Measurements from ENCODE around the gene TCF4.
A peak's percentile ranks its signal among the peaks of the same experiment; 100 is the strongest.

The TCF4 gene

DNA sequence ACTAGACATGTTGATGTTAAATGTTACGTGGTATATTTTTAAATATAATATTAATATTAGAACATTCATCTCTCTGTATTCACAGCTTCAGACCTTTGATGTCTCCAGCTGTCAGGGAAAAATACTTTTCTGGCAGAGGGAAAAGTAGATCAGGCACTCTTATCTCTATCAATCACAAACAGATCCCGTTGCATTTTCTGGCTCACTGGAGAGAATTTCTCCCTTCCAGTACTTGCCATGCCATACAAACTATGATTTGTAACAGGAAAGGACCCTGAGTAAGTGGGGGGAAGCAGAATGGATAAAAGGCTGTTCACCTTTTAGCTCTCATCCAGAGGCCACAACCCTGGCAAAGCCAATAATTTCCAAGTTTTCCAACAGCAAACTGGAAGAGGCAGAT lies 158.0 kb downstream of the TCF4 start:
- no peak for DNase-seq

DNA sequence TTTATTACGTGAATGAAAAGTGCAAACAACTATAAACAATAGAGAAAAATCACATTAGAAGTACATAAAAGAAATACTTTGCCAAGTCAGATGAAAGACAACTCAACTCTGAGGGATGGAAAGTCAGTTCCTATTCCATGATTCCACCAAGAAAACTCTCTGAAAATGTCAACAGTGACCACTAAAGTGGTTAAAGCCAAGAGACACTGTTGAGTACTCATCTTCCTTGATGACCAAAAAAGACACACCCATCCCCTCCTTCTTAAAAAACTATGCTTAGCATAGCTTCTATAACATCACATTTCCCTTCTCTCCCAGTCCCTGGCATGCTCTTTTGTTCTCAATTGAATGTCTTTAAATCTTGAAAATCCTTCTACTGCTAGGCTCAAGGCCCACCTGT lies 160.0 kb downstream of the TCF4 start:
- DNase-seq: no peak

DNA sequence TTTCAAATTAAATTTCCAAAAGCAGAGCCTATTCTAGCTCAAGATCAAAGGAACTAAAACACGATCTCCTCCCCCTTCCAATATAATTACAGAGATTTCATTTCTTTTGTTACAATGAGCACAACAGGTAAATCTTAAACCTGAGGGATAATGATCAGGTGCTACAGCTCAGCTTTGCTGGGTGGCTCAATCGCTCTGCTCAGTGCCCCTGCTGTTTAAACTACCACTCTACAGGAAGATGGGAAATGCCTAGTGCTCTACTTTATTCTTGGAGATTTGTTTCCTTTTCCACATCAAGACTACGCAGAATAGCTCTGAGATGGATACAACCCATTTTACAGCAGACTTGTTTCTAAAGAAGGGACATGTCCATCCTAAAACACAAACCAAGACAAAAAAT lies 162.3 kb downstream of the TCF4 start:
- no peak for DNase-seq

DNA sequence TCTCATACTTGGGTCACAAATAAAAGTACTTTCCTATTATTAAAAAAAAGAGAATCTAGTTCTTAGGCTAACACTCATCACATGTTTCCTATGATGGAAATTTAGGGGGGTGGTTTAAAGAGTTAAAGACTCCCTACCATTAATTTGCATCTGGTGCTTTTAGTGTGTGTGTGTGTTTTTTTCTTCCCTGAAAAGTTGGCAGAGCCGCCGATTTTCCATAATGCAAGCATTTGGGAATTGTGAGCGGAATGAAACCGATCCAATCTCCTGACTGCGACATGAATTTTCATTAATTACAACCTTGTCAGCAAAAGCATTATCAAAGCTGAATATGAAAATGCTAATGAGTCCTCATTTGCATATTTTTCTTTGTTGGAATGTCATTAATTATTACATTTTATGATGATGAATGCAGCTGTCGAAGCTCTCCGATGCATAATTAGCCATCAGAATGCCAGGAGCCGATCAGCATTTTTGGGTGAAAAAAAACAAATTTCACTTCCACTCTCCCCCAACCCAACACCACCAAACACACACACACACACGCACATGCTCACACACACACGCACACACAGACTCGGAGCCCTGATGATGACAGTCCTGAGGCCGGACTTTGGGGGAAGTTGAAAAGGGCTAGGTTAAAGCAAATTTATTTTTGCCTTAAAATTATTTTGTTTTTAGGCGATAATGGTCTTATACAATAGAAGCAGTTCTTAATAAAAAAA lies 165.4 kb downstream of the TCF4 start:
- no peak for DNase-seq

DNA sequence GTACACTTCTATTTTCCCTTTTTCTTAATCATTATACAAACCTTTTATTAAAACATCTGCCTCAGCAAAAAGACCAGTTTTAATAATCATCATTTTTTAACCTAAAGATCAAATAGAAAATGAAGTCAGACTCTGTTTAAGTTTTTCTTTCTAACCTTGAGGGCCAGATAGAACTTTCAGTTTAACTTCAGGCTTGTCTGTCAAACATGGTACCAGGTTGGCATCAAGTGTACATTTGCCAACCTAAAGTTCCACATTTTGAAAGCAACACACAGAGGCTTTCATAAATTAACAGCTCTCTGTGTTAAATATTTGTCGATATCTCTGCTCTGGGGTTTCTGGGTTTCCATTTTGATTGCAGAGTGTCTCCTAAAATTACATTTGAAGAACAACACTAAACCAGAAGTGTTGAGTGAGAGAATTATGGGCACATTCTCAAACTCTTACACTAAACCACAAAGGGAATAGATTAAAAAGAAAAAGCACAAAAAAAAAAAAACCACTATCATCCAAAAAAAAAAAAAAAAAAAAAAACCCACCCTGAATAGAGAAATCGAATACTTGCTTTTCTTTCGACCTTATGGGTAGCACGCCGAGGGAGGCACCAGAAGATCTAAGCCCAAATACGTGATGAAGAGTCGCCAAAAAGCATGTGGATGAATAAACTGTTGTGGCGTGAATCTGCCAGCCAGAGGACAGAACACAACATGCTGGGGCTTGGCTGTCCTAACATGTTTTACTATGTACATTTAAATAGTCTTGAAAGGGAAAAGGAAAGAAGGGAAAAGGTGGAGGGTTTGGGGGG lies 166.2 kb downstream of the TCF4 start:
- no peak for DNase-seq

DNA sequence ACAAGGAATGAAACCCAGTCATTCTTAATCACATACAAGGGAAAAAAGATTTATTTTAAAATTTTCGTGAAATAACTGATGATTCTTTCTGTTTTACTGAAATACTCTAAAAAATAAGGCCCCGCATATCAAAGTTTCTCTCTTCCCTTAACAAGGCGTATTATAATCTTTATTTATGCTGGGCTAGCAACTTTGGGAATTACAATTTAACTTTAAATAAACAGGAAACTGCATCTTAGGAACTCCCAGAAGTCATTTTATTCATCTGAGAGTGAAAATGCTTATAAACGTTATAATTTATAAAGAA lies 166.7 kb downstream of the TCF4 start:
- no peak for DNase-seq

DNA sequence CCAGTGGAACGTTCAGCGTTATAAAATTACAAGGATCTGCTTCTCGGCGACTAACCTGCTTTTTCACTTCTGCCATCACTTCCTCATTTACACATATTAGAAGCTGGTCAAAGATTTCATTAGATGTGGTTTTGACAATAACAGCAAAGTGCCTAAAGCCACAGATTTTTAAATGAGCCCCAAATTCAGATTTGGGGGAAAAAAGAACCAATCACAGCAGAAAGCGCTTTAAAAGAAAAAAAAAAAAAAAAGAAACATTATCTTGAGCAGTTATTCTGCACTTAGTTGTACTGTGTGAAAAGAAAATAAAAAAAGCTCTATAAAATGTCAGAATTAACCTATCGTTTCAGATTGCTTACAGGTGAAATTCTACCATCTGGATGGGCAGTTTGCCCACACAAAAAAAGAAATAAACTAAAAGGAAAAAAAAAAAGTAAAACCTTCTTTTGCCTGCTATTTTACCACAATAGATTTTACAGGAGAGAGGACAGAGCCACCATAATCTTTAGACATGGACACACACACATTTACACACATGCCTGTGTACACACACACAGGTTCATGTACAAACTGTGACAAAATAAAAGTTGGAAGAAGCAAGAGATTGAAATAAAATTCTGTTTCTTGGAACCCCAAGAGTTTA lies 167.2 kb downstream of the TCF4 start:
- no peak for DNase-seq

DNA sequence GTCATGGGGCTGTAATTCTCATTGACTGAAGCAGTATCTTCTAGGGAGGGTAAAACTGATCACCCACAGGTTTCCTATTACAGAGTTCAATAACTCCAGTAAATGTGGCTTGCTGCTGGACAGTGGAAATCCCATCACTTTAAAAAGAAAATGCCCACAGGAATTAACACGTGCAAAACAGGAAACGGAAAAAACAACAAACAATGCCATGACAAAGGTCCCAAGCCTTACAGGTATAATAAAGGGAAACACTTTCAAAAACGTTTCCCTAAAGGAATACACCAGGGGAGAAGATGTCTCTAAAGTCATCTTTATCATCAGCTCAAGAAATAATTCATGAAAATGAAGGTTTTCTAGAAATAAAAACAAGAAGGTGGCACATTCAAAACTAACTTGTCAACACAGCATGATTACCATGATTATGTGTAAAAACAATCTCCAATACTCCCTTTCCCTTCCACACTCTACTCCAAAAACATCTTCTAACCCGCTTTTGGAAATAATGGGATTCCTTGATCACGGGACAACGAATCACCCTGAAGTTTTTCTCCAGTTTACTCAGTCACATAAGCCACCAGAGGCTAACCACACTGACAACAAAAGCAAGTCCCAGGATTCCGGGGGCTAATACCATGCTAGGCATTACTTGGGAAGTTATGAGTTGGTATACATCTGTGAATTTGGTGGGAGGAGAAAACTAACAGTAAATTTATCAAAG lies 167.9 kb downstream of the TCF4 start:
- DNase-seq: no peak

DNA sequence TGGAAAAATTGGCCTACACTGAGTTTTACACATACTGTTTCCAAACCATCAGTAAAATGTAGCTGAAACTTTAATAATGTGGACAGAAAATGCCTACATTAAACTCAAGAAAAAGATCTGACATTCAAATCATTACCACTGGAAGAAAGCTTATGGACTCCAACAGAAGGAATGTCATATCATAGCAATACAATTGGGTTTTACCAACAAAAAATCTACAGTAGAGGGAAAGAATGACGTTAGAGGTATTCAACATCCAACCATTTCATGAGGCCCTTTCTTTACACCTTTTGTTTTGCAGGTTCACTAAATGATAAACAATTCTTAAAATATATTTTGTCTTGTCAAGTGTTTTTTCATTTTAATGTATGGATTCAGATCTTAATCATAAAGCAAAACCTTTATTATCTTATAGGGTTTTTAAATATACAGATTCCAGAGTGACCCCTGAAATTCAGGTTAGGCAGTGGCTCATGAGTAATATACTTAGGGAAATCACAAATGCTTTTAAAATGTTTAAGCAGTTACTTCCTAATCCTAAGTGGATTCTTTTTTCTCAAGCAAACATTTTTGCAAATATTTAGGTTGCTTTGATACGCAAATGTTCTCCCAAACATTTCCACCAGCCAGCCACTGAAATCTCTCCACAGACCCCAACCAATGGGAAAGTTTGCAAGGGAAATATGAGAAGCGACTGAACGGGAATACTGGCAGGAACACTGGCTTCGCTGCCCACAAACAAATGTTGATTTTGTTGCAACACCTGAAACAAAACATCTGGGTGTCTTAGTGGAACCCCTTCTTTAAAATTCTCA lies 168.7 kb downstream of the TCF4 start:
- DNase-seq: no peak

DNA sequence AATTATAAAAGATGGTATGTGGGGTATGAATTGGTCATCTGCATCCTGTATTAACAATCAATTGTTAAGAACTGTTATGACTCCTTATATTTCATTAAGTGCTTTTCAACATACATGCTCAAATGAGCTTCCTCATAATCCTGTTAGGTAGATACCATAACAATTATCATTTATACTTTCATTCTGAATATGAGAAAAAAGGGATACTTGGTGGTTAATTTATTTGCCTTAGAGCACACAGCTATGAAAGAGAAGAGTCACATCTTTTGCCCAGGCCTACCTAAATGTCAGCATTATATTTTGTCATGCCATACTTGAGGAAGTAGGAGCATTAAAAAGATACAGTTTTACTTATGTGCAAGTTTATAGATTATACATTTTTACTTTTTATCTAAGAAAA lies 169.6 kb downstream of the TCF4 start:
- no peak for DNase-seq

DNA sequence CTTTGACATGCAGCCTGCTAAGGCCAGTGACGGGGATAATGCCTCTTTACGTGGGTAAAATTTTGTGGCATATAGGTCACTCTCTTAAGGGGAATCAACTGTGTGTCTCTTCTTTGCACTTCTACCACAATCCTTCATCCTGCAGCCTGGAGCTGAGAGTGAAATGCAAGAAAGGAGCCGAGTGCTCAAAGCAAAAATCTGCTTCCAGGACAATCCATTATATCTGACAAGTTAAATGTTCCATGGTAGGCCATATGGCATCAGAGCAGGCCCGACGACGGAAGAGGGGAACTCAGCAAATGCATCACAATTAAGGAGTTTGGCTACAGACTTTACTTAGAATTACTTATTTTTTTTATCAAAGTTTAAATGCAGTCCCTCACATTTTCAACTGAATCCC lies 171.2 kb downstream of the TCF4 start:
- DNase-seq: no peak

DNA sequence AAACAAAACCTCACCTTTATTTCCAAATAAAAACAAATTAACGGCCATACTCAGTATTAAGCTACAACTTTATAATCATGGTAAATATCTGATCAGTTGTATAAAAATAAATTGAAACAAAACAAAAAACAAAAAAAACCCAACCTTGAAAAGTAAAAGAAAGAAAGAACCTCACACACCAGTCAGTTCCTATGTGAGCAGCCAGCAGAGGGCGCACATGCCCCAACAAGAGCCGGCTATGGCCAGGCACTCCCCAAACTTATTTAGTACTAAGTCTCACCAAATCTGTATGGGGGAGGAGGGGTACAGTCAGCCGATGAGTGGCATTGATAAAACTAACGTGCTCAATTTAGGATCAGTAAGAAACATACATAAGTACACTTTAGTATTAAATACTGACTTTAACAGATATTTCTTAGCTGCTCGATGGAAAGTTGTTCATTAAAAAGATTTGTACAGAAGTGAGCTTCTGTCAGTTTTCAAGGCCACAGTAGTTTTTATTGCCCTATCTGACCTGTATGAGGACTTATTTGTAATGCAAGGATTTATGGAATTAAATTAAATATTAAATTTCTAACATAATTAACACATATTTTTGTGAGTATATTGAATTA lies 172.6 kb downstream of the TCF4 start:
- DNase-seq: peak; percentile 69

DNA sequence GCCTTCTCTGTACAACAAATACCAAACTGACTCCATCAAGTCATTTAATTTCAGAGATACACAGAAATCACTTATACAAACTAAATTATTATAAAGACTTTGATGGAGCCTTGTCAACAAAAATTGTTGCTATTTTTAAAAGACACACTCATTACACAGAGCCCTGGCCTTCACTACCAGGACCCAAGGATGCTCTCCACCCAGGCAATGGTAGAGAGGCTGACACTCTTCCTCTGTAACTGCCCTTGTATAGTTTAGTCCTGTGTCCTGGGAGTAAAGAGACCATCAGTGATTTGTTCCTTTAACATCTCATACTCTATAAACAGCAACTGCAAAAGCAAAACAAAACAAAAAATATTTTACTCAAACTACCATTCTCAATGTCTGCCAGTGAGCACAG lies 173.5 kb downstream of the TCF4 start:
- no peak for DNase-seq

DNA sequence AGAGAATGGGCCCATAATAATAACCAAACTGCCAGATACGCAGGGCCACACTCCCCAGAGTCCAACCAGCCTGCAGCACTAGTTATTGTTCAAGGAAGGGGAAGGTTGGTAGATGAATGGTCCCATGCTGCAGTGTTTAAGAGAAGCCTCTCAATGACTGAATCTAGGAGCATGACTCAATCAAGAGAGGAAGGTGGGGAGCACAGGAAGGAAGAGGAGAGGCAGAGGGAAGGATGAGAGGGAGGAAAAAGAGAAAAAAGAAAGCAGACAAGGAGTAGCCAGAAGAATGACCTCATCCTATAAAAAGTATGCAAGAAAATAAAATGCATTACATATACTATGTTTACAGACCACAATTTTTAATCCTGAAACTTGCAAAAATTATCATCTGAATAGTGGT lies 174.5 kb downstream of the TCF4 start:
- no peak for DNase-seq

DNA sequence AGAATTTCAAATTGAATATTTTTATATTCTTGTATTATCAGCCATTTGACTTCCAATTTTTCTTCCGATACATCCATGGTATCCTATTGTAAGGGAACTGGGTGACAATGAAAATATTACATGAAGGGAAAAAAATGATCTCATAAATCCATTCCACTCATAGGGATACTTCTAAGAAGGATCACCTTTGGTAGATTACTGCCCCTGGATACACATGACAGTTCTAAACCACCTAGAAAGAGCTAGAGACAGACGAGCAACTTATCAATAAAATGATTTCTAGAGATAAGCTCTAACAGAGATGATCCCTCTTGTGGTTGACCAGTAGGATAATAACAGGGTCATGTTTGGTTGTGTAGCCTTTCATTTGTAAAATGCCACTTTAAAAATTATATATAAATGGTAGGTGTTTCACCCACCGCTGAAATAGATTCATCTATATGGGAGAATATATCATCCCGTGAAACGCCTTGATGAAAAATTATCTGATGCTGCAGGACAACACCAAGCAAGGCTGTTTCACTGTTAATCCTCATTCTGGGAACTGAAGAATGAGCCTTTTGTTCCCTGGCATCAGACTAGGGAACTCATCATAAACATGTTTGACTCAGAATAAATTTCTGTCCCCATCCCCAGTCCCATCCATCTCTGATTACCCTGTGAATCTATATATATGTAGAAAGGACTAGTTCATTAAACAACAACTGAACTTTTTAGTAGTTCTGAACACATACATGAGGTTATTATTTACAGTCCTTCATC lies 180.0 kb downstream of the TCF4 start:
- DNase-seq: no peak

DNA sequence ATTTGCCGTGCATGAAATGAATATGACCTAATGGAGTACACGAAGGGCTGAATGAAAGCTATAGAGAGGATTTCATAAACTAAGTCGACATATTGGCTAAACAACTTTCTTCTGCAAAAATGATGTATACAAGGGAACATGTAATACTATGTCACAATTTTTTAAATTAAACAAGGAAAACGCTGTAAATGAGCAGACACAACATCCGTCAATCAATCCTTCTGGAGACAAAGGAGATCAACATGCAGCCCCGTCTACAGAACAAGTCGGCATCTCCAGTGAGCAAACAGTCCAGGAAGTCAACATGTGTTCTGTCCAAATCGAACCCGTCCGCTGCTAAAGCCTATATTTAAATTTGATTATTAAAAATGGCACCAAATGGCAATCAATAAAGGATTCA lies 180.8 kb downstream of the TCF4 start:
- DNase-seq: no peak

DNA sequence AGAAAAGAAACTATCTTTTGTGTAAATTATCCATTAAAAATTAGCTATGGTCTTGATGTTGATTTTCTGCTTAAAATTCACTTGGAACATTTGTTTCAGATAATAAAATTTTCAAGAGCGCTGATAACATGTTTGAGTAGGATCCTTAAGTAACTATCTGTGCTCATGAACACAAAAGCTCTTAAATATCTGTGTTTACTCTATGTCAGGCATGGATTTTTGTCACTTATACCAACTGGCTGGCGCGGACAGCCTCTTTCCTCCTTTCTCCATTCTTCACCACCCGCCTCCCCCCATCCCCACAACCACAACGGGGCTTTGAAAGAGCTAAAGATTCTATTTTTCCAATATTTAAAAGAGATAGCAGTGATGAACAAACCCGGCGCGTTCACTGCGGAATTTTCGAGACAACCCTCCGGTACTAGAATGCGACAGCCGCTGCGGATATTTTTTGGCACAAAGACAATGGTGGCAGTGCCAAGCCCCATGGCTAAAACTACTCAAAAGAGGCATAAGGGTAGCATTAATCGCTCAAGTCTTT lies 181.5 kb downstream of the TCF4 start:
- DNase-seq: no peak

DNA sequence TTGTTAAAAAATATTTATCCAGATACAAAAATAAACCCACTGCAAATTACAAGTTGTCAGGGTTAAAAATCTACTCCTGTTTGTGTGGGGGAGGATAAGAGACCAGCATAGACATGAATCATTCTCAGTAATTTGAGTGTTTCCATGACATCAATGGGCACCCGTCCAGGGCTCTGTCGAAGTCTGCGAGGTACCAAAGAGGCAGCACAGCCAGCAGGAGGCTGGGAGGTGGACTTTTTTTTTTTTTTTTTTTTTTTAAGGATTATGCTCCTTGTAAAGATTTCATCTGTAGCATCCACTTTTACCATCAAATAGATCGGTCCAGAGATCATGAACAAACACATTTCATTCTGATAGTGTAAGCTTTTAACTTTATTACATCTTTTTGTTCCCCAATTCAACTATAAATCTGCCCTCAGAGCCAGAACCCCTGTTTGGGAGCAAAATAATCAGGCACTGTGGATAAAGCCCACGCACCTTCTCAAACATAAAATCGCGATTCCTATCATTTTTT lies 182.0 kb downstream of the TCF4 start:
- no peak for DNase-seq

DNA sequence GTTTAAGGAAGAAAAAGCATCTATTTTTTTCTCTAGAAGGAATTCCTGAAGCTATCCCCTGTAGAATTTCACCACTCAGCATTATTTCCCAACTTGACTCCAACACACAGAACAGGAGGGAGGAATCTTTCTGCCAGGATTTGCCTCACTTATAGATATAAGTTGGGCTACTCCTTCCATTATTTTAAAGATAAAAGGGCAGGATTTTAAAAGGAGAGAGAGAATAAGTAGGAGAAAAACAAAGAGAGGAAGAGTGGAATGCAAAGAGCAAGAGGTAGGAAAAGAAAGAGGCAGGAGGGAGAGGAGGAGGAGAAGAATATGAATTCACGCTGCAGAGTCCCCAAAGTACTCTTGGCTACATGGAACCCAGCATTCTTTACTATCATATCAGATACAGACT lies 182.5 kb downstream of the TCF4 start:
- DNase-seq: no peak

DNA sequence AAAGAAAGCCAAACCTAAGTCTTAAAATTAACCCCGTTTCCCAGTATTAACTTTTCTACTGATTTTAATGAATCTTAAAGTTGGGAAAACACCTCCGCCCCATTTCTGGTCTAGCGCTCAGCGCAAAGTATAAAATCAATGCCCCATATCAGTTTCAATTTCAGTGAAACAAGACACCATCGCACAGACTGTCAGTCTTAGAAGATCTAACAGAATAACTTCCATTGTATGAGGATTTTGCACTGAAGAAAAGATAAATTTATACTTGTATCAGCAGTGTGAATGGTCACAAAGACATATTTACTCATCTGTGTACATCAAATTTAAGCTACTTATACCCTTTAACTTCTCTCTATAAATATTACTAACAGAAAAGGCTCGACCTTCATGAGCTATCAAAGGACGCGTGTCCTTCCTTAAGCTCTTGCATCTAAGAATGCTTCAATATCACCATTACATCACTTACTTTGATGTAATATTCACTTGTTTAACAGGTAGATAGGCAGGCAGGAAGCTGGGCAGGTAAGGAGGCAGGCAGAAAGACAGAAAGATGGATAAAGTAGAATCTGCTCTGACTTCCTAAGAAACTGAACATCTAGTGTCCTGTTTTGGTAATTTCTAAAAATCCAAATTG lies 183.0 kb downstream of the TCF4 start:
- DNase-seq: no peak

All from activated gamma-delta T cell treated with Interleukin-2 at 50 U/mL for 16 hours (primary cell).